Measurements from ENCODE around the gene MYO6. TPM values are rescaled to one million over a fixed set of nuclear protein-coding genes. Genes with fewer than 3 reads are reported as not detected.
A peak's percentile ranks its signal among the peaks of the same experiment; 100 is the strongest.
"Not testable (repeated sequence)": the region's sequence is repeated elsewhere in the genome, so short reads cannot be mapped to it uniquely, and the experiment has no call there.

MYO6 gene
- 20.2 TPM for polyA plus RNA-seq (2013, experiment 1 of 2)
- polyA plus RNA-seq (2013, experiment 2 of 2), result 19.9 TPM

- Histone ChIP-seq H2BK12ac (ENCODE audit: low read length) (peak within 1 kb of the TSS; percentile 97), H3K18ac (ENCODE audit: low read length) (peak within 1 kb of the TSS; percentile 96), H3K9ac (ENCODE audit: low read depth, low read length, poor library complexity) (peak within 1 kb of the TSS; percentile 95), H3K79me1 (ENCODE audit: low read depth, low read length) (no peaks in the 10 kb centered on the region), H3K36me3 (replicated peaks in 1 of 2; ENCODE audit: control insufficient read depth in 2 of 2, insufficient read depth in 2 of 2, low read length in 2 of 2) (no peaks in the 10 kb centered on the region), H2AFZ (ENCODE audit: low read length) (peak within 1 kb of the TSS; percentile 99), H2BK5ac (ENCODE audit: low read length) (peak within 1 kb of the TSS; percentile 75), H3K27me3 (ENCODE audit: control insufficient read depth in 3 of 3, insufficient read depth in 3 of 3, low read depth in 1 of 3, low read length in 3 of 3) (peaks cover 4 to 8% (median 6%) of the 10 kb centered on the region in 3 experiments), H3K14ac (ENCODE audit: low read length) (peak within 1 kb of the TSS; percentile 82), H3K4me1 (ENCODE audit: control insufficient read depth in 2 of 2, insufficient read depth in 1 of 2, low read depth in 1 of 2, low read length in 2 of 2) (peaks cover 0 to 4% of the 10 kb centered on the region in 2 donors), H4K8ac (ENCODE audit: low read depth, low read length) (peak within 1 kb of the TSS; percentile 92), H3K4ac (ENCODE audit: low read length) (no peak within 1 kb of the TSS), H3K9me3 (replicated peaks in 1 of 2; ENCODE audit: control insufficient read depth in 2 of 2, insufficient read depth in 1 of 2, low read depth in 1 of 2, low read length in 2 of 2) (no peaks in the 10 kb centered on the region), H3K27ac (replicated peaks; ENCODE audit: low read length) (peak within 1 kb of the TSS; percentile 39), H2AK5ac (ENCODE audit: low read depth, low read length) (no peak within 1 kb of the TSS), H4K91ac (ENCODE audit: low read depth, low read length, poor library complexity) (peak within 1 kb of the TSS; percentile 99), H3K23ac (ENCODE audit: low read depth, low read length, poor library complexity) (peak within 1 kb of the TSS; percentile 98), H3K4me3 (ENCODE audit: low read length in 2 of 2) (peak within 1 kb of the TSS; percentile 92 to 99), H3K4me2 (ENCODE audit: insufficient read depth, low read length, poor library complexity, severe bottlenecking) (peak within 1 kb of the TSS; percentile 73), H2BK15ac (ENCODE audit: low read length) (peak within 1 kb of the TSS; percentile 98), H2BK120ac (ENCODE audit: low read depth, low read length) (no peak within 1 kb of the TSS)
- WGBS, 2 donors (ENCODE audit: extremely low coverage in 2 of 2, insufficient read length in 2 of 2, insufficient replicate concordance in 1 of 2), result no CpG with 5 or more reads among the region's 97 CpGs
- DNase-seq (ENCODE audit: low spot score), result peak; percentile 76
Observed at GRCh38 chr6:75748743-75749538, at the start of gene MYO6. MYO6 (plus strand) TSS chr6:75749239; CDS start chr6:75817548, 68,309 bp downstream.

GRCh38 chr6:75708334-75708733 lies 40.7 kb upstream of the MYO6 start:
- H4K8ac ChIP-seq (ENCODE audit: low read depth, low read length); H3K4me3 ChIP-seq (ENCODE audit: low read length in 2 of 2); H3K27me3 ChIP-seq (ENCODE audit: control insufficient read depth in 3 of 3, insufficient read depth in 3 of 3, low read depth in 1 of 3, low read length in 3 of 3); H2BK120ac ChIP-seq (ENCODE audit: low read depth, low read length); H2AFZ ChIP-seq (ENCODE audit: low read length); H3K79me1 ChIP-seq (ENCODE audit: low read depth, low read length); H3K4me2 ChIP-seq (ENCODE audit: insufficient read depth, low read length, poor library complexity, severe bottlenecking); H3K9me3 ChIP-seq (replicated peaks in 1 of 2; ENCODE audit: control insufficient read depth in 2 of 2, insufficient read depth in 1 of 2, low read depth in 1 of 2, low read length in 2 of 2); DNase-seq (ENCODE audit: low spot score); H2BK5ac ChIP-seq (ENCODE audit: low read length); H3K18ac ChIP-seq (ENCODE audit: low read length); H3K27ac ChIP-seq (replicated peaks; ENCODE audit: low read length); H3K4ac ChIP-seq (ENCODE audit: low read length); H3K9ac ChIP-seq (ENCODE audit: low read depth, low read length, poor library complexity); H2BK12ac ChIP-seq (ENCODE audit: low read length); H3K4me1 ChIP-seq (ENCODE audit: control insufficient read depth in 2 of 2, insufficient read depth in 1 of 2, low read depth in 1 of 2, low read length in 2 of 2); H2BK15ac ChIP-seq (ENCODE audit: low read length); H3K23ac ChIP-seq (ENCODE audit: low read depth, low read length, poor library complexity); H2AK5ac ChIP-seq (ENCODE audit: low read depth, low read length); H4K91ac ChIP-seq (ENCODE audit: low read depth, low read length, poor library complexity); H3K14ac ChIP-seq (ENCODE audit: low read length): not testable (repeated sequence)
- no CpG with 5 or more reads among the region's 4 CpGs for WGBS, 2 donors (ENCODE audit: extremely low coverage in 2 of 2, insufficient read length in 2 of 2, insufficient replicate concordance in 1 of 2)
- peaks cover 10 to 92% of the 10 kb centered on the region in 2 donors for H3K36me3 ChIP-seq (replicated peaks in 1 of 2; ENCODE audit: control insufficient read depth in 2 of 2, insufficient read depth in 2 of 2, low read length in 2 of 2)

GRCh38 chr6:75711173-75711572 lies 37.9 kb upstream of the MYO6 start:
- Histone ChIP-seq H3K36me3 (replicated peaks in 1 of 2; ENCODE audit: control insufficient read depth in 2 of 2, insufficient read depth in 2 of 2, low read length in 2 of 2) (peaks cover 10 to 99% of the 10 kb centered on the region in 2 donors), H2BK15ac (ENCODE audit: low read length) (no peak overlapping the region), H3K4me3 (ENCODE audit: low read length in 2 of 2) (no peak overlapping the region), H3K27ac (replicated peaks; ENCODE audit: low read length) (no peak overlapping the region), H2AK5ac (ENCODE audit: low read depth, low read length) (no peak overlapping the region), H2BK120ac (ENCODE audit: low read depth, low read length) (no peak overlapping the region), H3K4me2 (ENCODE audit: insufficient read depth, low read length, poor library complexity, severe bottlenecking) (no peak overlapping the region), H3K79me1 (ENCODE audit: low read depth, low read length) (no peaks in the 10 kb centered on the region), H3K9ac (ENCODE audit: low read depth, low read length, poor library complexity) (no peak overlapping the region), H3K14ac (ENCODE audit: low read length) (no peak overlapping the region), H2AFZ (ENCODE audit: low read length) (no peak overlapping the region), H3K18ac (ENCODE audit: low read length) (no peak overlapping the region), H3K9me3 (replicated peaks in 1 of 2; ENCODE audit: control insufficient read depth in 2 of 2, insufficient read depth in 1 of 2, low read depth in 1 of 2, low read length in 2 of 2) (no peaks in the 10 kb centered on the region), H3K23ac (ENCODE audit: low read depth, low read length, poor library complexity) (no peak overlapping the region), H2BK12ac (ENCODE audit: low read length) (no peak overlapping the region), H2BK5ac (ENCODE audit: low read length) (no peak overlapping the region), H3K4me1 (ENCODE audit: control insufficient read depth in 2 of 2, insufficient read depth in 1 of 2, low read depth in 1 of 2, low read length in 2 of 2) (no peaks in the 10 kb centered on the region), H4K8ac (ENCODE audit: low read depth, low read length) (no peak overlapping the region), H4K91ac (ENCODE audit: low read depth, low read length, poor library complexity) (no peak overlapping the region), H3K4ac (ENCODE audit: low read length) (no peak overlapping the region), H3K27me3 (ENCODE audit: control insufficient read depth in 3 of 3, insufficient read depth in 3 of 3, low read depth in 1 of 3, low read length in 3 of 3) (no peaks in the 10 kb centered on the region)
- WGBS, 2 donors (ENCODE audit: extremely low coverage in 2 of 2, insufficient read length in 2 of 2, insufficient replicate concordance in 1 of 2), result no CpG with 5 or more reads among the region's 2 CpGs
- no peak for DNase-seq (ENCODE audit: low spot score)

DNA sequence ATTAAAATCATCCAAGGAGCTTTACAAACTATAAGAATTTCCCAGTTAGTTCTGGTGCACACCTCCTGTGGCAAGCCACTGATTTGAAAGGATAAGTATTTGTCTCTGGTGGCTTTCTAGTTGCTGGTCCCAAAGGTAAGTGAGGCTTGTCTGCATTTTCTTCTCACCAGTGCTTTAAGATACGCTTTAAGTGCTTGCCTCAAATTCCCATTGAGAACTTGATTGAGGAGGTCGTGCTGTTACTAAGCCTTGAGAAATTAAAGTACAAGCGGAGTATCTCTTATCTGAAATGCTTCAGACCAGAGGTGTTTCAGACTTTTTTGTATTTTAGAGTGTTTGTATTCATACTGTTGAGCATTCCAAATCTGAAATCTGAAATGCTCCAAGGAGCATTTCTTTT lies 29.9 kb upstream of the MYO6 start:
- Histone ChIP-seq H2BK15ac (ENCODE audit: low read length) (no peak overlapping the region), H2BK12ac (ENCODE audit: low read length) (no peak overlapping the region), H3K18ac (ENCODE audit: low read length) (no peak overlapping the region), H3K23ac (ENCODE audit: low read depth, low read length, poor library complexity) (no peak overlapping the region), H3K4me1 (ENCODE audit: control insufficient read depth in 2 of 2, insufficient read depth in 1 of 2, low read depth in 1 of 2, low read length in 2 of 2) (no peaks in the 10 kb centered on the region), H3K9ac (ENCODE audit: low read depth, low read length, poor library complexity) (no peak overlapping the region), H3K36me3 (replicated peaks in 1 of 2; ENCODE audit: control insufficient read depth in 2 of 2, insufficient read depth in 2 of 2, low read length in 2 of 2) (peaks cover 0 to 49% of the 10 kb centered on the region in 2 donors), H2BK5ac (ENCODE audit: low read length) (no peak overlapping the region), H2AK5ac (ENCODE audit: low read depth, low read length) (no peak overlapping the region), H3K27ac (replicated peaks; ENCODE audit: low read length) (no peak overlapping the region), H2AFZ (ENCODE audit: low read length) (no peak overlapping the region), H3K4me2 (ENCODE audit: insufficient read depth, low read length, poor library complexity, severe bottlenecking) (no peak overlapping the region), H4K91ac (ENCODE audit: low read depth, low read length, poor library complexity) (no peak overlapping the region), H3K27me3 (ENCODE audit: control insufficient read depth in 3 of 3, insufficient read depth in 3 of 3, low read depth in 1 of 3, low read length in 3 of 3) (no peaks in the 10 kb centered on the region), H4K8ac (ENCODE audit: low read depth, low read length) (no peak overlapping the region), H3K79me1 (ENCODE audit: low read depth, low read length) (no peaks in the 10 kb centered on the region), H3K4me3 (ENCODE audit: low read length in 2 of 2) (no peak overlapping the region), H3K14ac (ENCODE audit: low read length) (no peak overlapping the region), H3K4ac (ENCODE audit: low read length) (no peak overlapping the region), H3K9me3 (replicated peaks in 1 of 2; ENCODE audit: control insufficient read depth in 2 of 2, insufficient read depth in 1 of 2, low read depth in 1 of 2, low read length in 2 of 2) (no peaks in the 10 kb centered on the region), H2BK120ac (ENCODE audit: low read depth, low read length) (no peak overlapping the region)
- no peak for DNase-seq (ENCODE audit: low spot score)
- WGBS, 2 donors (ENCODE audit: extremely low coverage in 2 of 2, insufficient read length in 2 of 2, insufficient replicate concordance in 1 of 2), result no CpG with 5 or more reads among the region's 3 CpGs
